Activated naive CD8-positive, alpha-beta T cell treated with anti-CD3 and anti-CD28 coated beads, Interleukin-2, amount 50 U/mL, for 24 hours (primary cell): ENCODE results near the gene PPM1D.

Experiments used
- ATAC-seq: fragments of 150-1000 bp; cut with Tn5 transposase; one replicate; pipeline ENCODE4 v1.10.0; 2021
- DNase-seq: peaks from one replicate; pipeline ENCODE4 v3.0.0; 2021
- H3K27ac Mint-ChIP-seq: one replicate; pipeline ENCODE4 v1.8.0; 2021; ENCODE audit warnings: mild to moderate bottlenecking, mixed read lengths
- H3K27me3 Mint-ChIP-seq: one replicate; pipeline ENCODE4 v1.8.0; 2021; ENCODE audit warnings: mixed read lengths
- H3K36me3 Mint-ChIP-seq: one replicate; pipeline ENCODE4 v1.8.0; 2021; ENCODE audit warnings: low read depth, mixed read lengths
- H3K4me1 Mint-ChIP-seq: one replicate; pipeline ENCODE4 v1.8.0; 2021; ENCODE audit warnings: mixed read lengths
- H3K4me3 Mint-ChIP-seq: one replicate; pipeline ENCODE4 v1.8.0; 2021; ENCODE audit warnings: mild to moderate bottlenecking, moderate library complexity, mixed read lengths
- H3K9me3 Mint-ChIP-seq: one replicate; pipeline ENCODE4 v1.8.0; 2021; ENCODE audit warnings: mixed read lengths

The PPM1D gene

DNA sequence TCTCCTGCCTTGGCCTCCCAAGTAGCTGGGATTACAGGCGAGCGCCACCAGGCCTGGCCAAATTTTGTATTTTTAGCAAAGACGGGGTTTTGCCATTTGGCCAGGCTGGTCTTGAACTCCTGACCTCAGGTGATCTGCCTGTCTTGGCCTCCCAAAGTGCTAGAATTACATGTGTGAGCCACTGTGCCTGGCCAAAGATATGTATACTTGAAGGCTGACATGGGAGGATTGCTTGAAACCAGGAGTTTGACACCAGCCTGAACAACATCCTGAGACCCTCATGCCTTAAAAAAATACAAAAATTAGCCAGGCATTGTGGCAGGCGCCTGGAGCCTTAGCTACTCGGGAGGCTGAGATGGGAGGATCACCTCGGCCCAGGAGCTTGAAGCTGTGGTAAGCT, 80.8 kb downstream of the PPM1D start:
- H3K4me1 Mint-ChIP-seq, result peaks cover 19% of the 10 kb centered on the region
- H3K4me3 Mint-ChIP-seq, result no peak overlapping the region
- peaks cover 6% of the 10 kb centered on the region for H3K36me3 Mint-ChIP-seq
- H3K9me3 Mint-ChIP-seq, result no peaks in the 10 kb centered on the region
- ATAC-seq, result no peak
- no peaks in the 10 kb centered on the region for H3K27me3 Mint-ChIP-seq
- DNase-seq, result no peak
- H3K27ac Mint-ChIP-seq, result no peak overlapping the region

DNA sequence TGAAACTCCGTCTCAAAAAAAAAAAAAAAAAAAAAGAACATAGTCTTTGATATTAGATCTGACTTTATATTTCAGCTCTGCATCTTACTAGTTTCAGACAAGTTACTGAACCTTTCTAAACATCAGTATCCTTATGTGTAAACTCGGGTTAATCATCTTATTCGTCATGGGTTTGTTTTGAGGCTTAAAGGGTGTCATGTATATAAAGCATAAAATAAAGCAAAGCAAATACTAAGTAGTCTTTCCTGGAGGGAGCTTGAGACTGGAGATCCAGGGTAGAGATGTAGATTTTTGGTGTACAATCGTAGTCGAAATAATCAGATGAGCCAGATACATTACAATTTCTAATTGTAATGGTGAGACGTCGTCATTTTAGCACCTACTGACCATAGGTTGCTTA, 85.4 kb downstream of the PPM1D start:
- no peak overlapping the region for H3K27ac Mint-ChIP-seq
- no peak overlapping the region for H3K4me3 Mint-ChIP-seq
- H3K27me3 Mint-ChIP-seq, result no peaks in the 10 kb centered on the region
- ATAC-seq, result no peak
- DNase-seq, result no peak
- H3K9me3 Mint-ChIP-seq, result no peaks in the 10 kb centered on the region
- no peaks in the 10 kb centered on the region for H3K4me1 Mint-ChIP-seq
- H3K36me3 Mint-ChIP-seq, result peaks cover 6% of the 10 kb centered on the region

DNA sequence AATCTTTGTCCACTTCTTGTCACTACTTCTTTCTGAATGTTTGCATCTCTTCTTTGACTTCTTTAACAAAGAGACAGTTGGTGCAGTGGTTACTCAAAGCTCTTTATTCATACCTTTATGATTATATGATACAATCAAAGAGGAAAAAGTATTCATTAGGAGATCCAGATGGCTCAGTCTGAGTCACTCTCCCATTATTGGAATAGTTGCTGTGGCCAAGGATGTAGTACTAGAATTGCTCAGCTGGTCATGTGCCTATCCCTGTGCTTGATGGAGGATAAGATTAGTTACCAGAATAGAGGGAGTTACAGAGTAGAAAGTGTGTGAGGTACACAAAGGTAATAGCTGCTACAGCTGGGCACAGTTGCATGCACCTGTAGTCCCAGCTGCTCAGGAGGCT, 96.0 kb downstream of the PPM1D start:
- DNase-seq (no peak), ATAC-seq (no peak)
- Mint-ChIP-seq H3K4me3 (no peak overlapping the region), H3K4me1 (no peaks in the 10 kb centered on the region), H3K36me3 (no peaks in the 10 kb centered on the region), H3K27me3 (no peaks in the 10 kb centered on the region), H3K9me3 (no peaks in the 10 kb centered on the region), H3K27ac (no peak overlapping the region)

DNA sequence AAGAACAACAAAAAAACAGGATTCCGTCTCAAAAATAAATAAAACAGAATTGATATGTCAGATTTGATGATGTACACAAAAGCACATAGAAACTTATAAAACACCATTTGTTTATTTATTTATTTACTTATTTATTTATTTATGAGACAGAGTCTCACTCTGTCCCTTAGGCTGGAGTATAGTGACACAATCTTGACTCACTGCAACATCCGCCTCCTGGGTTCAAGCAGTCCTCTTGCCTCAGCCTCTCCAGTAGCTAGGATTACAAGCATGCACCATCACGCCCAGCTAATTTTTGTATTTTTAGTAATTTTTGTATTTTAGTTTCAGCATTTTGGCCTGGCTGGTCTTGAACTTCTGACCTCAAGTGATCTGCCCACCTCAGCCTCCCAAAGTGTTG, 99.1 kb downstream of the PPM1D start:
- DNase-seq (no peak), ATAC-seq (no peak)
- Mint-ChIP-seq H3K4me1 (no peaks in the 10 kb centered on the region), H3K36me3 (no peaks in the 10 kb centered on the region), H3K4me3 (no peak overlapping the region), H3K27me3 (no peaks in the 10 kb centered on the region), H3K9me3 (no peaks in the 10 kb centered on the region), H3K27ac (no peak overlapping the region)

DNA sequence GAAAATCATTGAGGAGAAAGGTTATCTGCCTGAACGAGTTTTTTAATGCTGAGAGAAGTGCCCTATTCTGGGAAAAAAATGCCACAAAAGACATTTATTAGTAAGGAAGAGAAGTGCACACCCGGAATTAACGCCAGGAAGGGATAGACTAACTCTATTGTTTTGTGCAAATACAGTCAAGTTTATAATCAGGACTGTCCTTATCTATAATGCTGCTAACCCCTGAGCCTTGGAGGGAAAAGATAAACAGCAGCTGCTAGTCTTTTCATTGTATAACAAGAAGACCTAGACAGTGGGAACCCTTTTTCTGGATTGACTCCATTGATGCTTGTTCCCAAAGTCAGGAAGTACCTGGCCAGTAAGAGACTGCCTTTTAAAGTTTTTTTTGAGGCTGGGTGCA, 104.2 kb downstream of the PPM1D start:
- H3K9me3 Mint-ChIP-seq, result no peaks in the 10 kb centered on the region
- no peak overlapping the region for H3K4me3 Mint-ChIP-seq
- H3K27me3 Mint-ChIP-seq, result no peaks in the 10 kb centered on the region

DNA sequence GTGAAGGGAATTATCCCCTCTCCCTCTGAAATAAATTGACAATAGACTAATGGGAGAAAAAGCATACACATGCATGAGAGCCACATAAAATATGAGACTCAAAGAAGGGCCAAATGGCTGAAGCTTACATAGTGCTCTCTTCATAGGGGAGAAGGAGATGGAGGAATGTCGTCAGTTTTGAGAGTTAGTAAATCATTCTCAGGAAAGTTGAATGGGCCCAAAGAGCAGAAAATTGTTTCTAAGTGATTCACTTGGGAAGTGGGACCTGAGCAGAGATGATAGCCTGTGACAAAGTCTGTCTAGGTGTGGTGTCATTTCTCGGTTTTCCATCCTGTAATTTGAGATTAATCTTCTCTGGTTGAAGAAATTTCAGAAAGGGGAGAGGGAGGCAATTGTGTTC, 112.7 kb downstream of the PPM1D start:
- Mint-ChIP-seq H3K4me3 (no peak overlapping the region), H3K27me3 (no peaks in the 10 kb centered on the region), H3K36me3 (peaks cover 4% of the 10 kb centered on the region), H3K27ac (no peak overlapping the region), H3K9me3 (no peaks in the 10 kb centered on the region), H3K4me1 (no peaks in the 10 kb centered on the region)
- no peak for DNase-seq
- no peak for ATAC-seq

More for the DNA sequence above, 104.2 kb downstream of the PPM1D start:
- Mint-ChIP-seq H3K27ac (no peak overlapping the region), H3K36me3 (peaks cover 2% of the 10 kb centered on the region), H3K4me1 (no peaks in the 10 kb centered on the region)
- no peak for DNase-seq
- ATAC-seq, result no peak

DNA sequence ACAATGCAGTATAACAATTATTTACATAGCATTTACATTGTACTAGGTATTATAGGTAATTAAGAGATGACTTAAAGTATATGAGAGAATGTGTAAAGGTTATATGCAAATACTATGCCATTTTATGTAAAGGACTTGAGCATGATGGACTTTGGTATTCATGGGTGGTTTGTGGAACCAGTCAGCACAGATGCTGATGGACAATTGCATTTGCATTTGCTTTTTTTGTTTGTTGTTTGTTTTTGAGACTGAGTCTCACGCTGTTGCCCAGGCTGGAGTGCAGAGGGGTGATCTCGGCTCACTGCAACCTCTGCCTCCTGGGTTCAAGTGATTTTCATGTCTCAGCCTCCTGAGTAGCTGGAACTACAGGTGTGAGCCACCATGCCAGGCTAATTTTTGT, 113.6 kb downstream of the PPM1D start:
- Mint-ChIP-seq H3K4me1 (no peaks in the 10 kb centered on the region), H3K27ac (no peak overlapping the region), H3K27me3 (no peaks in the 10 kb centered on the region), H3K36me3 (peaks cover 4% of the 10 kb centered on the region), H3K9me3 (no peaks in the 10 kb centered on the region), H3K4me3 (no peak overlapping the region)
- ATAC-seq (no peak), DNase-seq (no peak)
